ENCODE measurements around the gene UBE2S. TPM values are rescaled to one million over a fixed set of nuclear protein-coding genes. Genes with fewer than 3 reads are reported as not detected.
"Not testable (repeated sequence)": the region's sequence is repeated elsewhere in the genome, so short reads cannot be mapped to it uniquely, and the experiment has no call there.

The UBE2S gene
- total RNA-seq, 4 donors from 2014 or later = 6.2 to 14.6 (median 9.2) TPM

GRCh38 chr19:55410168-55410567 is 2.6 kb upstream of the UBE2S start:
- H3K4me3 ChIP-seq (ENCODE audit: low read depth, poor library complexity, severe bottlenecking) = no peak overlapping the region
- no peak for DNase-seq (ENCODE audit: low spot score in 2 of 2)
- TF ChIP-seq CTCF (IDR thresholded peaks at IDR 0.05) (no peak), POLR2A (IDR thresholded peaks at IDR 0.05) (no peak)
- intact Hi-C loops (cut with DNase I; ENCODE audit: low total_unique reads) = no loop called here
- 96 to 98% methylated on average over 2 of the region's 2 CpGs for WGBS, 2 donors

GRCh38 chr19:55409179-55409578 is 1.6 kb upstream of the UBE2S start:
- not testable (repeated sequence) for H3K4me3 ChIP-seq (ENCODE audit: low read depth, poor library complexity, severe bottlenecking); DNase-seq (ENCODE audit: low spot score in 2 of 2)
- WGBS, 2 donors = 89 to 91% methylated on average over 8 of the region's 8 CpGs
- intact Hi-C loops (cut with DNase I; ENCODE audit: low total_unique reads) = loop anchor here (5.0 kb wide), 1 partner anchor 233 kb away; the partner anchor contains the start of genes ZNF580 and ZNF581

- DNase-seq (ENCODE audit: low spot score in 2 of 2) = no peak
- H3K4me3 ChIP-seq (ENCODE audit: low read depth, poor library complexity, severe bottlenecking) = peak overlapping the region; percentile 10
- intact Hi-C loops (cut with DNase I; ENCODE audit: low total_unique reads) = loop anchor here (5.0 kb wide), 1 partner anchor 234 kb away; the partner anchor contains the start of genes ZNF580 and ZNF581
- TF ChIP-seq CTCF (IDR thresholded peaks at IDR 0.05) (no peak), POLR2A (IDR thresholded peaks at IDR 0.05) (no peak)
- WGBS, 2 donors = 59 to 64% methylated on average over 9 of the region's 9 CpGs
These were observed 915 bp upstream of the UBE2S start for GRCh38 chr19:55408533-55408872.

- peak; percentile 99 to 100 for DNase-seq (ENCODE audit: low spot score in 2 of 2)
- 1% methylated on average over 56 to 65 of the region's 72 CpGs for WGBS, 2 donors
- peak overlapping the region; percentile 74 for H3K4me3 ChIP-seq (ENCODE audit: low read depth, poor library complexity, severe bottlenecking)
- TF ChIP-seq CTCF (IDR thresholded peaks at IDR 0.05) = no peak
- no peak for TF ChIP-seq POLR2A (IDR thresholded peaks at IDR 0.05)
- intact Hi-C loops (cut with DNase I; ENCODE audit: low total_unique reads) = loop anchor here (5.0 kb wide), 1 partner anchor 234 kb away; the partner anchor contains the start of genes ZNF580 and ZNF581
These were observed 378 bp upstream of the UBE2S start for GRCh38 chr19:55407800-55408532.

- peak in 1 of 2 donors; percentile 88 for DNase-seq (ENCODE audit: low spot score in 2 of 2)
- no peak for TF ChIP-seq POLR2A (IDR thresholded peaks at IDR 0.05)
- TF ChIP-seq CTCF (IDR thresholded peaks at IDR 0.05) = no peak
- 17 to 27% methylated on average over 26 to 32 of the region's 35 CpGs for WGBS, 2 donors
- H3K4me3 ChIP-seq (ENCODE audit: low read depth, poor library complexity, severe bottlenecking) = peak overlapping the region; percentile 74
- intact Hi-C loops (cut with DNase I; ENCODE audit: low total_unique reads) = loop anchor here (5.0 kb wide), 1 partner anchor 235 kb away; the partner anchor contains the start of genes ZNF580 and ZNF581
These were observed 600 bp downstream of the UBE2S start for GRCh38 chr19:55406826-55407549.

Measured in lower leg skin (tissue), 4 donors.